NOMO-1 (cell line): ENCODE data around the gene ZNF212.
"Not testable (repeated sequence)": the region's sequence is repeated elsewhere in the genome, so short reads cannot be mapped to it uniquely, and the experiment has no call there.

Experiments used
- DNase-seq, 2 experiments: peaks; one replicate each; lab custom pipeline; 2025; ENCODE audit not compliant: unreplicated experiment in 2 of 2; lab: John Stamatoyannopoulos, UW

ZNF212 gene

GRCh38 chr7:149252378-149252777 is 12.9 kb downstream of the ZNF212 start:
- no peak for DNase-seq

DNA sequence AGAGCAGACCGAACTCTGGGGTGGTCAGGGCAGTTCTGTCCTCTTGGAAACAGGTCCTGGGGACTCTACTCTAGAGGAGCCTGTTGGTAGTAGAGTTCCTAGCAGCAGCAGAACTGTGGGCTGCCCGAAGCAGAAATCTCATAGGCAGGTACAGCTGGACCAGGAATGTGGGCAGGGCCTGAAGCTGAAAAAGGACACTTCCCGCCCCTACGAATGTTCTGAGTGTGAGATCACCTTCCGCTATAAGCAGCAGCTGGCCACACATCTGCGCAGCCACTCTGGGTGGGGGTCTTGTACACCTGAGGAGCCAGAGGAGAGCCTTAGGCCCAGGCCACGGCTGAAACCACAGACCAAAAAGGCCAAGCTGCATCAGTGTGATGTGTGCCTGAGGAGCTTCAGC is 14.2 kb downstream of the ZNF212 start:
- no peak for DNase-seq

DNA sequence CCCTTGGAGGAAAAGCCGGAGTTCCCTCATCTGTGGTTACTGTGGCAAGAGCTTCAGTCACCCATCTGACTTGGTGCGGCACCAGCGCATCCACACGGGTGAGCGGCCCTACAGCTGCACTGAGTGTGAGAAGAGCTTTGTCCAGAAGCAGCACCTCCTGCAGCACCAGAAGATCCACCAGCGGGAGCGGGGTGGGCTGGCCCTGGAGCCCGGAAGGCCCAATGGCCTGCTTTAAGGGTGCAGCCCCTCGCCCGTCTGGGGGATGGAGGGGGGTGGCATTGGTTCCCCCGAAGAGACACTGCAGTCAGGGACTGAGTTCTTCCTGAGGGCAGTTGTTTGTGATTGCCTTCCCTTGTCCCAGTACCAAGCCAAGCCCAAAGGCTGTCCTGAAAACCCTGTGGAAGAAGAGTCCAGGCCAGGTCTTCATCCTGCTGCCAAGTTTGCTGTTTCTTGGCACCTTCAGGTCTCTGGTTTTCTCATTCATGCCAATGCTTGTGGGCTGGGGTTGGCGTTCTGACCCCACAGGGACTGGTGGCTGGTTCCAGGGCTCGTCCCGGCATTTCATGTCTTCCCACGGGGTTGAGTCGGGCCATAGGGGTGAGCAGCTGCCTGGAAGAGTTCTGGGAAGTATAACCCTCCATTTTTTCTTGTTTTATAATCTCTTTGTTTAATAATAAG is 14.9 kb downstream of the ZNF212 start:
- no peak for DNase-seq

- no peak for DNase-seq
Measured at GRCh38 chr7:149255174-149255573, 15.7 kb downstream of the ZNF212 start.

GRCh38 chr7:149256568-149256967 is 17.1 kb downstream of the ZNF212 start:
- no peak for DNase-seq

DNA sequence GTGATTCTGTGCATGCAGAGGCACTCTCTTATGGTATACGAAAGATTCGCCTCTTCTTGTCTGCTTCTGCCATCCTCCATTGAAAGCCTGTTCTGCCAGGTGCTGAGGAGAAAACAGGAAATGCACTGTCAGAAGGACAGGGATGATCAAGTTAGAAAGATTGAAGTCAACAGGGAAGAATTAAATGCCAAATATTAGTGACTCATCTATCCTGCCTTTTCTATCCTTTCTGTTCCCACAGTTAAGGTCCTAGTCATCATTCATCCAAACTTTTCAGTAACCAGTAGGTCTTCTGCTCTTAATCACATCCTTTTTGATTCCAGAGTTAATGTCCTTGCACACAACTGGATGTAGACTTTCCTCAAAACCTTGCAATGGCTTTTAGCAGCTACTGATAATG is 17.7 kb downstream of the ZNF212 start:
- DNase-seq, result no peak

DNA sequence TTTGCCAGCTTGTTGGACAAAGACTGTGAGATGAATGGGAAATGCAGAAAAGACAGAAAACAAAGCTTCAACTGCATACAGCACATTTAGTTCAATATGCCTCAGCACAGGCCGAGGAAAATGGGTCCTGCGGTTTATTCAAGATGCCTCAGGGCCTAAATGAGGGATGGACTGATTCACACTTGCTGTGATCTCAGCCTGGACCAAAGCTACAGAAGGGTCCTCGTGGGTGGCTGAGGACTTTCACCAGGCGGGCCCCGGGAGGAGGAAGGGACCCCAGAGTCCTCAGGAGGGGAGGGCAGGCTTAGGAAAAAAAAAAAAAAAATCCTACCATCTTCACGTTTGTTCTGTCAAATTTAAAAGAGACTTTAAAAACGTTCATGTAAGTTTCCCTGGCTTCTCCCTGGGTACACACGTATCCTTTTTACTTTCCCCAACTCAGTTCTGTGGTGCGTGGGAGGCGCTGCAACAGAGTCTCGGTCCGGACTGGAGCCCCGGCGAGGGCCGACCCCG is 21.9 kb downstream of the ZNF212 start:
- no peak for DNase-seq

- DNase-seq, result peak; percentile 55 to 69
Measured at GRCh38 chr7:149261829-149262617, 22.6 kb downstream of the ZNF212 start, which contains the start of gene ZNF783. TSS of gene ZNF783 (plus strand) at chr7:149262196. CDS start at chr7:149262334, 138 bp downstream.

GRCh38 chr7:149266451-149266850 is 27.0 kb downstream of the ZNF212 start:
- DNase-seq, result no peak

DNA sequence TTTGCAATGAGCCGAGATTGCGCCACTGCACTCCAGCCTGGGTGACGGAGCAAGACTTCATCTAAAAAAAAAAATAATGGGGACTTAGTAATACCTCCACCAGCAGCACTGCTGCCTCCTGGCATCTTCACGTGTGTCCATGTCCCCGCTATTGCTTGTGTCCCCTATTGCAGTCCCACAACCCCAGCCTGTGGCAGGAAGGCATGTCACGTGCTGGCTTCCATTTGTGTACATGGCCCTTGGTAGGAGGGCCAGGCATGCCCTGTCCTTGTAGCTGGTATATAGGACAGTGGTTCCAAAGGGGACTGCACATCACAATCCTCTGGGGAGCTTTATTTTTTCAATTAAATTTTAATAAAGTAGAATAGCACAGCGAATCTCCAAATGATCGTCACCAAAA is 28.3 kb downstream of the ZNF212 start:
- DNase-seq, result no peak

DNA sequence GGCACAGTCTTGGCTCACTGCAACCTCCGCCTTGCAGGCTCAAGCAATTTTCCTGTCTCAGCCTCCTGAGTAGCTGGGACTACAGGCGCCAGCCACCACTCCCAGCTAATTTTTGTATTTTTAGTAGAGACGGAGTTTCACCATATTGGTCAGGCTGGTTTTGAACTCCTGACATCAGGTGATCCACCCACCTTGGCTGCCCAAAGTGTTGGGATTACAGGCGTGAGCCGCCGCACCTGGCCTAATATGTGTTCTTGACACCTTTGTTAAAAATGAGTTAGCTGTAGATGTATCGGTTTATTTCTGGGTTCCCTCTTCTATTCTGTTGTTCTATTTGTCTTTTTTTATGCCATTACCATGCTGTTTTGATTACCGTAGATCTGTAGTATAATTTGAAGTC is 35.0 kb downstream of the ZNF212 start:
- not testable (repeated sequence) for DNase-seq

GRCh38 chr7:149277871-149278270 is 38.4 kb downstream of the ZNF212 start:
- DNase-seq, result no peak

DNA sequence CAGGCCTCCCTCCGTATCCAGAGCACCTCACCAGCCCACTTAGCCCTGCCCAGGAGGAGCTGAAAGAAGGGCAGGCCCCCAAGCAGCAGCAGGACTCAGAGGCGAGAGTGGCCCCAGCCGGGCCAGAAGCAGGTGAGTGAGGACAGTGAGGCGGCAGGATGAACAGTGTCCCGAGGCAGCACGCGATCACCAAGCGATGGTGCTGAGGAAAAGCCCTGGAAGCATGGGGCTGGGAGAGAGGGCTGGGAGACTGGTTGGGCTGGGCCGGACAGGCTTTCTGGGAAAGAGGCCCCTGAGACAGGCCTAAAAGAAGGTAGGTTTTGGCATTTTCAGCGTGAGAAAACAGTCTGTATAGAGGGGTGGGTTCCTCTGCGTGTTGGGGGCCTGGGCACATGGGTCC is 38.9 kb downstream of the ZNF212 start:
- no peak for DNase-seq

- DNase-seq, result no peak
Measured at GRCh38 chr7:149279111-149279743, 39.8 kb downstream of the ZNF212 start.

DNA sequence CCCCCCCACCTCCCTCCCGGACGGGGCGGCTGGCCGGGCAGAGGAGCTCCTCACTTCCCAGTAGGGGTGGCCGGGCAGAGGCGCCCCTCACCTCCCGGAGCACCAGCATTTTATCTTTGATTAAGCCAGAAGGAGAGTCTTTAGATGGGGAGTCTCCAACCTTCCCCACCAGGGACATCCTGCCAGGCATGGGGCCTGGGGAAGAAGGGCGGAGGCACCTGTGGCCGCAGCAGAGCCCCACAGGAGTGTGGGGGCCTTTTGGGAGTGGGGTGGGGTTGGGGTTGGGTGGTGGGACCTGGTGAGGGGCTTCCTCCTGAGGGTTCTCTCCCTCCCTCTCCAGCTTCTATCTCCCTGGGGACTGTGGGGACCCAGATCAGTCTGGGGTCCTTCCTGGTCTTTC is 40.7 kb downstream of the ZNF212 start:
- no peak for DNase-seq

DNA sequence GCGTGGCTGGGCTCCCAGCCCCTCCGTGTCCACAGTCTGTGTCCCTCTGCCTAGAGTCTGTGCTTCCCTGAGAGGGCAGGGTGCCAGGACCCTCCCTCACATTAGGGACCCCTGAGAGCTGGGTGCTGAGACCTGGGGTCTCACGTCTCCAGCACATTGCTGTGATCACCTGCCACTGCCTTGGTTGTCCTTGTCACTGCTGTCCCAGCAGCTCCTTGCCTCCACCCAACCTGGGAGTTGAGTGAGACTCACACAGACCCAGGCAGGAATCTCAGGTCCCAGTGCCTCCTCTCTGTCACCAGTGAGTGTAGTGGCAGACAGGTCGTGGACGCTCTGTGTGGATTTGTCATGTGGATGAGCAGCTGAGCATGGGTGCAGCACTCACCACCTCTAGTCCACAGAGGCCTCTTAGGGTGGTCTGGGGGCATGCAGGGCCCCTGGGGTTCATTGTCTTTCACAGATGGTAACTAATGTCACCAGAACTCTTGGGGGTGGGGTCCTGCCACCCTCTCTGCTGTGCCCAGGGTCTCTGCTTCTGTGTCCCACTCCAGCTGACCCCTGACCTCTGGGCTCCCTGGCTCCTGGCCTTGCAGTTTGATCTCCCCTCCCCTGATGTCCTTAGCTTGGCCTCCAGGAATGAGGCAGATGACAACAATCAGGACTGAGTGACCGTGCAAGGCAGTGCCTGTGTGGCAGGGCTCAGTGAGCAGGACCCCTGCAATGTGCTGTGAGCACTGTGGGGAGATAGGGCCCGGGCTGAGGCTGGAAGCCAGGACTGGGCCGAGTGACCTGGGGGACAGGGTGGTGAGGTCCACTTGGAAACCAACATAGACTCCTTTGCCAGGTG is 41.4 kb downstream of the ZNF212 start:
- DNase-seq, result no peak

GRCh38 chr7:149281508-149282330 is 42.3 kb downstream of the ZNF212 start:
- DNase-seq, result no peak

DNA sequence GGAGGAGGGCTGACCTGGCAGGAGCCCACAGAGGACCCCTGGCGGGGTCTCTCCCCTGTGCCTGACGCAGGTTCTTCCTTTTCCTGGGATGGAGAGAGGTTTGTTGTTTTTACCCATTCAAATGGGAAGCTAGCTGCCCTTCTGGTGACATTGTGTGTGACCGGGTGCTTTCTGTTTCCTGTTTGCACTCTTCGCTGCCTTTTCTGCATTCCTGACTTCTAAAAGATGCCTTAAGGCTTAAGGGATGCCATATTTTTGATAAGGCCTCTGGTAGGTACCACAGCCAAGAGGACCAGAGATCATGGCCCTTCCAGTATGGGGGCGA is 42.8 kb downstream of the ZNF212 start:
- DNase-seq, result no peak

DNA sequence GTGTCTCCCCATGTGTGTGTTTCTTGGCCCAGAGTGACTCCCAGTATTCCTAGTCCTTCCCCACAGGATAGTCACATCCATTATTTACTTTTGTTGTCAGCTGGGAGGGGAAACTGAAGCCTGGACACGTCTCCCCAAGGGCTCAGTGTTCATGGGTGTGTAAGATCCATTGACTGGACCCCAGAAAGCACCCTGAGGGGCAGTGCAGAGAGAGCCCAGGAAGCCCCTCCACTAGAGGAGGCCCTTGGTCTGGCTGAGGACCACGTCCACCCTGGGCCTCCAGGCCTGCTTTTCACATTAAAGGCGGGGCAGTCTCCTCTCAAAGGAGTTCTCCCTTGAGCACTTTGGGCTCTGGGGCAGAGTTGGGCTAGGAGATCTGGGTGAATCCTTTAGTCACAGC is 43.9 kb downstream of the ZNF212 start:
- DNase-seq, result no peak

GRCh38 chr7:149284343-149284742 is 44.9 kb downstream of the ZNF212 start:
- DNase-seq, result no peak
